ENCODE data around the gene PRKAR2B.

DNA sequence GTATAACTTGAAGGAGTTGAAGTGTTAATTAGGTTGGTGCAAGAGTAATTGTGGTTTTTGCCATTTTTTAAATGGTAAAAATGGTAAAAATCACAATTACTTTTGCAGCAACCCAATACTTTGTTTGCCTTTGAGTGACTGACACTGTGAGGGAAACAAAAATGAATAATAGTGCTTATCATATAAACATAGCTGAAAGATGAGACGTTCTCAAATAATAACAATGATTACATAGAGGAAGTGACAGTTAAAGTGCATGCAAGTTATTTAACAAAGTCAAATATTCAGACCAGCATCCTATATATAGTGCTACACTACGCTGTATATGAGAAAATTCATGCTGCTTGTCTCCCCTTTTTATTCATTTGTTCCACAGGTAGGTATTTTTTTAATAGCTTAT, 119.6 kb downstream of the PRKAR2B start:
- no peak for TF ChIP-seq EZH2 (IDR thresholded peaks at IDR 0.05; ENCODE audit: low read depth, unreplicated experiment)
- no peak for TF ChIP-seq EZH2phosphoT487 (IDR thresholded peaks at IDR 0.05; ENCODE audit: unreplicated experiment)
- TF ChIP-seq, protein P1, sequence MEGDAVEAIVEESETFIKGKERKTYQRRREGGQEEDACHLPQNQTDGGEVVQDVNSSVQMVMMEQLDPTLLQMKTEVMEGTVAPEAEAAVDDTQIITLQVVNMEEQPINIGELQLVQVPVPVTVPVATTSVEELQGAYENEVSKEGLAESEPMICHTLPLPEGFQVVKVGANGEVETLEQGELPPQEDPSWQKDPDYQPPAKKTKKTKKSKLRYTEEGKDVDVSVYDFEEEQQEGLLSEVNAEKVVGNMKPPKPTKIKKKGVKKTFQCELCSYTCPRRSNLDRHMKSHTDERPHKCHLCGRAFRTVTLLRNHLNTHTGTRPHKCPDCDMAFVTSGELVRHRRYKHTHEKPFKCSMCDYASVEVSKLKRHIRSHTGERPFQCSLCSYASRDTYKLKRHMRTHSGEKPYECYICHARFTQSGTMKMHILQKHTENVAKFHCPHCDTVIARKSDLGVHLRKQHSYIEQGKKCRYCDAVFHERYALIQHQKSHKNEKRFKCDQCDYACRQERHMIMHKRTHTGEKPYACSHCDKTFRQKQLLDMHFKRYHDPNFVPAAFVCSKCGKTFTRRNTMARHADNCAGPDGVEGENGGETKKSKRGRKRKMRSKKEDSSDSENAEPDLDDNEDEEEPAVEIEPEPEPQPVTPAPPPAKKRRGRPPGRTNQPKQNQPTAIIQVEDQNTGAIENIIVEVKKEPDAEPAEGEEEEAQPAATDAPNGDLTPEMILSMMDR (conservative IDR thresholded peaks at IDR 0.05; ENCODE audit: low read depth in 2 of 2): no peak
- TF ChIP-seq CREB1 (CRISPR knock-in tag; IDR thresholded peaks at IDR 0.05; ENCODE audit: low read depth): no peak
- no peak for TF ChIP-seq ZNF114 (CRISPR knock-in tag; IDR thresholded peaks at IDR 0.05)
- TF ChIP-seq POLR2AphosphoS5 (IDR thresholded peaks at IDR 0.05; ENCODE audit: low read depth): no peak
- TF ChIP-seq, protein P2, sequence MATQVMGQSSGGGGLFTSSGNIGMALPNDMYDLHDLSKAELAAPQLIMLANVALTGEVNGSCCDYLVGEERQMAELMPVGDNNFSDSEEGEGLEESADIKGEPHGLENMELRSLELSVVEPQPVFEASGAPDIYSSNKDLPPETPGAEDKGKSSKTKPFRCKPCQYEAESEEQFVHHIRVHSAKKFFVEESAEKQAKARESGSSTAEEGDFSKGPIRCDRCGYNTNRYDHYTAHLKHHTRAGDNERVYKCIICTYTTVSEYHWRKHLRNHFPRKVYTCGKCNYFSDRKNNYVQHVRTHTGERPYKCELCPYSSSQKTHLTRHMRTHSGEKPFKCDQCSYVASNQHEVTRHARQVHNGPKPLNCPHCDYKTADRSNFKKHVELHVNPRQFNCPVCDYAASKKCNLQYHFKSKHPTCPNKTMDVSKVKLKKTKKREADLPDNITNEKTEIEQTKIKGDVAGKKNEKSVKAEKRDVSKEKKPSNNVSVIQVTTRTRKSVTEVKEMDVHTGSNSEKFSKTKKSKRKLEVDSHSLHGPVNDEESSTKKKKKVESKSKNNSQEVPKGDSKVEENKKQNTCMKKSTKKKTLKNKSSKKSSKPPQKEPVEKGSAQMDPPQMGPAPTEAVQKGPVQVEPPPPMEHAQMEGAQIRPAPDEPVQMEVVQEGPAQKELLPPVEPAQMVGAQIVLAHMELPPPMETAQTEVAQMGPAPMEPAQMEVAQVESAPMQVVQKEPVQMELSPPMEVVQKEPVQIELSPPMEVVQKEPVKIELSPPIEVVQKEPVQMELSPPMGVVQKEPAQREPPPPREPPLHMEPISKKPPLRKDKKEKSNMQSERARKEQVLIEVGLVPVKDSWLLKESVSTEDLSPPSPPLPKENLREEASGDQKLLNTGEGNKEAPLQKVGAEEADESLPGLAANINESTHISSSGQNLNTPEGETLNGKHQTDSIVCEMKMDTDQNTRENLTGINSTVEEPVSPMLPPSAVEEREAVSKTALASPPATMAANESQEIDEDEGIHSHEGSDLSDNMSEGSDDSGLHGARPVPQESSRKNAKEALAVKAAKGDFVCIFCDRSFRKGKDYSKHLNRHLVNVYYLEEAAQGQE (IDR thresholded peaks at IDR 0.05; ENCODE audit: unreplicated experiment): no peak
- no peak for TF ChIP-seq JUNB (IDR thresholded peaks at IDR 0.05; ENCODE audit: unreplicated experiment)
- no peak for TF ChIP-seq ETS1 (IDR thresholded peaks at IDR 0.05)
- TF ChIP-seq NANOG (IDR thresholded peaks at IDR 0.05; ENCODE audit: borderline replicate concordance): no peak
- no peak for TF ChIP-seq ZNF331 (CRISPR knock-in tag; IDR thresholded peaks at IDR 0.05; ENCODE audit: low read depth)
- TF ChIP-seq STAT1 (IDR thresholded peaks at IDR 0.05; ENCODE audit: unreplicated experiment): no peak
- TF ChIP-seq, protein P3, sequence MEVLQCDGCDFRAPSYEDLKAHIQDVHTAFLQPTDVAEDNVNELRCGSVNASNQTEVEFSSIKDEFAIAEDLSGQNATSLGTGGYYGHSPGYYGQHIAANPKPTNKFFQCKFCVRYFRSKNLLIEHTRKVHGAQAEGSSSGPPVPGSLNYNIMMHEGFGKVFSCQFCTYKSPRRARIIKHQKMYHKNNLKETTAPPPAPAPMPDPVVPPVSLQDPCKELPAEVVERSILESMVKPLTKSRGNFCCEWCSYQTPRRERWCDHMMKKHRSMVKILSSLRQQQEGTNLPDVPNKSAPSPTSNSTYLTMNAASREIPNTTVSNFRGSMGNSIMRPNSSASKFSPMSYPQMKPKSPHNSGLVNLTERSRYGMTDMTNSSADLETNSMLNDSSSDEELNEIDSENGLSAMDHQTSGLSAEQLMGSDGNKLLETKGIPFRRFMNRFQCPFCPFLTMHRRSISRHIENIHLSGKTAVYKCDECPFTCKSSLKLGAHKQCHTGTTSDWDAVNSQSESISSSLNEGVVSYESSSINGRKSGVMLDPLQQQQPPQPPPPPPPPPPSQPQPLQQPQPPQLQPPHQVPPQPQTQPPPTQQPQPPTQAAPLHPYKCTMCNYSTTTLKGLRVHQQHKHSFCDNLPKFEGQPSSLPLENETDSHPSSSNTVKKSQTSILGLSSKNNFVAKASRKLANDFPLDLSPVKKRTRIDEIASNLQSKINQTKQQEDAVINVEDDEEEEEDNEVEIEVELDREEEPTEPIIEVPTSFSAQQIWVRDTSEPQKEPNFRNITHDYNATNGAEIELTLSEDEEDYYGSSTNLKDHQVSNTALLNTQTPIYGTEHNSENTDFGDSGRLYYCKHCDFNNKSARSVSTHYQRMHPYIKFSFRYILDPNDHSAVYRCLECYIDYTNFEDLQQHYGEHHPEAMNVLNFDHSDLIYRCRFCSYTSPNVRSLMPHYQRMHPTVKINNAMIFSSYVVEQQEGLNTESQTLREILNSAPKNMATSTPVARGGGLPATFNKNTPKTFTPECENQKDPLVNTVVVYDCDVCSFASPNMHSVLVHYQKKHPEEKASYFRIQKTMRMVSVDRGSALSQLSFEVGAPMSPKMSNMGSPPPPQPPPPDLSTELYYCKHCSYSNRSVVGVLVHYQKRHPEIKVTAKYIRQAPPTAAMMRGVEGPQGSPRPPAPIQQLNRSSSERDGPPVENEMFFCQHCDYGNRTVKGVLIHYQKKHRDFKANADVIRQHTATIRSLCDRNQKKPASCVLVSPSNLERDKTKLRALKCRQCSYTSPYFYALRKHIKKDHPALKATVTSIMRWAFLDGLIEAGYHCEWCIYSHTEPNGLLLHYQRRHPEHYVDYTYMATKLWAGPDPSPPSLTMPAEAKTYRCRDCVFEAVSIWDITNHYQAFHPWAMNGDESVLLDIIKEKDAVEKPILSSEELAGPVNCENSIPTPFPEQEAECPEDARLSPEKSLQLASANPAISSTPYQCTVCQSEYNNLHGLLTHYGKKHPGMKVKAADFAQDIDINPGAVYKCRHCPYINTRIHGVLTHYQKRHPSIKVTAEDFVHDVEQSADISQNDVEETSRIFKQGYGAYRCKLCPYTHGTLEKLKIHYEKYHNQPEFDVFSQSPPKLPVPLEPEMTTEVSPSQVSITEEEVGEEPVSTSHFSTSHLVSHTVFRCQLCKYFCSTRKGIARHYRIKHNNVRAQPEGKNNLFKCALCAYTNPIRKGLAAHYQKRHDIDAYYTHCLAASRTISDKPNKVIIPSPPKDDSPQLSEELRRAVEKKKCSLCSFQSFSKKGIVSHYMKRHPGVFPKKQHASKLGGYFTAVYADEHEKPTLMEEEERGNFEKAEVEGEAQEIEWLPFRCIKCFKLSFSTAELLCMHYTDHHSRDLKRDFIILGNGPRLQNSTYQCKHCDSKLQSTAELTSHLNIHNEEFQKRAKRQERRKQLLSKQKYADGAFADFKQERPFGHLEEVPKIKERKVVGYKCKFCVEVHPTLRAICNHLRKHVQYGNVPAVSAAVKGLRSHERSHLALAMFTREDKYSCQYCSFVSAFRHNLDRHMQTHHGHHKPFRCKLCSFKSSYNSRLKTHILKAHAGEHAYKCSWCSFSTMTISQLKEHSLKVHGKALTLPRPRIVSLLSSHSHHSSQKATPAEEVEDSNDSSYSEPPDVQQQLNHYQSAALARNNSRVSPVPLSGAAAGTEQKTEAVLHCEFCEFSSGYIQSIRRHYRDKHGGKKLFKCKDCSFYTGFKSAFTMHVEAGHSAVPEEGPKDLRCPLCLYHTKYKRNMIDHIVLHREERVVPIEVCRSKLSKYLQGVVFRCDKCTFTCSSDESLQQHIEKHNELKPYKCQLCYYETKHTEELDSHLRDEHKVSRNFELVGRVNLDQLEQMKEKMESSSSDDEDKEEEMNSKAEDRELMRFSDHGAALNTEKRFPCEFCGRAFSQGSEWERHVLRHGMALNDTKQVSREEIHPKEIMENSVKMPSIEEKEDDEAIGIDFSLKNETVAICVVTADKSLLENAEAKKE (CRISPR knock-in tag; IDR thresholded peaks at IDR 0.05): no peak

Data from GM23338 (cell line).